DND-41 (cell line): Measurements from ENCODE around the gene PPME1.

Experiments
- CTCF ChIP-seq: IDR thresholded peaks from 2 replicates; pipeline ENCODE4 v1.5.1; 2012; ENCODE audit warnings: borderline replicate concordance, low read length, moderate library complexity, mild to moderate bottlenecking; ENCODE audit not compliant: poor library complexity, severe bottlenecking; ENCODE audit errors: extremely low read depth
- EZH2 ChIP-seq: IDR thresholded peaks from 3 replicates; pipeline ENCODE4 v1.6.1; 2012; ENCODE audit warnings: borderline replicate concordance, low read depth, mild to moderate bottlenecking, moderate library complexity, low read length, inconsistent platforms; ENCODE audit not compliant: severe bottlenecking

- TF ChIP-seq CTCF (no peak), EZH2 (no peak)
Measured at GRCh38 chr11:74272276-74272675, 101.2 kb downstream of the PPME1 start.
